ENCODE data around the gene DEAF1. TPM values are rescaled to one million over a fixed set of nuclear protein-coding genes. Genes with fewer than 3 reads are reported as not detected.
A peak's percentile ranks its signal among the peaks of the same experiment; 100 is the strongest.

DEAF1 gene
- total and polyA plus RNA-seq, 2 of the 13 experiments (the other 11 are each of a cell fraction or from before 2014, with no cell fraction given): 22.3 to 29.6 TPM

DNA sequence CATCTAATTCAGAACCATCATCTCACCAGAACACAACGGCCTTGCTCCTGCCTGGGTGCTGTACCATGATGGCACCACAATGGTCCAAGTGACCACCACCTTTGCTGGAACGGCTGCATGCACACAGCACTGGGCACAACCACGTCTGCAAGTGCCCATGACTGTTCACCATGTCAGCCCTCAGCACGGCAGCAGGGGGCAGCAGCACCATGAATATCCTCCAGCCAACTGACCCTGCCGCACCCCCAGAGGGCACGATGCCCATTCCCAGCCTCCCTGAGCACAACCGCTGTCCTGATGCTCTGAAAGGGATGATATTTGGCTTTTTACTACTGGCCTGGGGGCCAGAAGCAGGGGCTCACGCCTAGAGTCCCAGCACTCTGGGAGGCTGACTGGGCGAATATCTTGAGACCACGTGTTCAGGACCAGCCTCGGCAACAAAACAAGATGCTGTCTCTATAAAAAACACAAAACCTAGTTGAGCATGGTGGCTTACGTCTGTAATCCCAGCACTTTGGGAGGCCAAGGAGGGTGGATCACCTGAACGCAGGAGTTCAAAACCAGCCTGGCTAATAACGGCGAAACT, 32.2 kb downstream of the DEAF1 start (continued):
- TF ChIP-seq, protein P1, sequence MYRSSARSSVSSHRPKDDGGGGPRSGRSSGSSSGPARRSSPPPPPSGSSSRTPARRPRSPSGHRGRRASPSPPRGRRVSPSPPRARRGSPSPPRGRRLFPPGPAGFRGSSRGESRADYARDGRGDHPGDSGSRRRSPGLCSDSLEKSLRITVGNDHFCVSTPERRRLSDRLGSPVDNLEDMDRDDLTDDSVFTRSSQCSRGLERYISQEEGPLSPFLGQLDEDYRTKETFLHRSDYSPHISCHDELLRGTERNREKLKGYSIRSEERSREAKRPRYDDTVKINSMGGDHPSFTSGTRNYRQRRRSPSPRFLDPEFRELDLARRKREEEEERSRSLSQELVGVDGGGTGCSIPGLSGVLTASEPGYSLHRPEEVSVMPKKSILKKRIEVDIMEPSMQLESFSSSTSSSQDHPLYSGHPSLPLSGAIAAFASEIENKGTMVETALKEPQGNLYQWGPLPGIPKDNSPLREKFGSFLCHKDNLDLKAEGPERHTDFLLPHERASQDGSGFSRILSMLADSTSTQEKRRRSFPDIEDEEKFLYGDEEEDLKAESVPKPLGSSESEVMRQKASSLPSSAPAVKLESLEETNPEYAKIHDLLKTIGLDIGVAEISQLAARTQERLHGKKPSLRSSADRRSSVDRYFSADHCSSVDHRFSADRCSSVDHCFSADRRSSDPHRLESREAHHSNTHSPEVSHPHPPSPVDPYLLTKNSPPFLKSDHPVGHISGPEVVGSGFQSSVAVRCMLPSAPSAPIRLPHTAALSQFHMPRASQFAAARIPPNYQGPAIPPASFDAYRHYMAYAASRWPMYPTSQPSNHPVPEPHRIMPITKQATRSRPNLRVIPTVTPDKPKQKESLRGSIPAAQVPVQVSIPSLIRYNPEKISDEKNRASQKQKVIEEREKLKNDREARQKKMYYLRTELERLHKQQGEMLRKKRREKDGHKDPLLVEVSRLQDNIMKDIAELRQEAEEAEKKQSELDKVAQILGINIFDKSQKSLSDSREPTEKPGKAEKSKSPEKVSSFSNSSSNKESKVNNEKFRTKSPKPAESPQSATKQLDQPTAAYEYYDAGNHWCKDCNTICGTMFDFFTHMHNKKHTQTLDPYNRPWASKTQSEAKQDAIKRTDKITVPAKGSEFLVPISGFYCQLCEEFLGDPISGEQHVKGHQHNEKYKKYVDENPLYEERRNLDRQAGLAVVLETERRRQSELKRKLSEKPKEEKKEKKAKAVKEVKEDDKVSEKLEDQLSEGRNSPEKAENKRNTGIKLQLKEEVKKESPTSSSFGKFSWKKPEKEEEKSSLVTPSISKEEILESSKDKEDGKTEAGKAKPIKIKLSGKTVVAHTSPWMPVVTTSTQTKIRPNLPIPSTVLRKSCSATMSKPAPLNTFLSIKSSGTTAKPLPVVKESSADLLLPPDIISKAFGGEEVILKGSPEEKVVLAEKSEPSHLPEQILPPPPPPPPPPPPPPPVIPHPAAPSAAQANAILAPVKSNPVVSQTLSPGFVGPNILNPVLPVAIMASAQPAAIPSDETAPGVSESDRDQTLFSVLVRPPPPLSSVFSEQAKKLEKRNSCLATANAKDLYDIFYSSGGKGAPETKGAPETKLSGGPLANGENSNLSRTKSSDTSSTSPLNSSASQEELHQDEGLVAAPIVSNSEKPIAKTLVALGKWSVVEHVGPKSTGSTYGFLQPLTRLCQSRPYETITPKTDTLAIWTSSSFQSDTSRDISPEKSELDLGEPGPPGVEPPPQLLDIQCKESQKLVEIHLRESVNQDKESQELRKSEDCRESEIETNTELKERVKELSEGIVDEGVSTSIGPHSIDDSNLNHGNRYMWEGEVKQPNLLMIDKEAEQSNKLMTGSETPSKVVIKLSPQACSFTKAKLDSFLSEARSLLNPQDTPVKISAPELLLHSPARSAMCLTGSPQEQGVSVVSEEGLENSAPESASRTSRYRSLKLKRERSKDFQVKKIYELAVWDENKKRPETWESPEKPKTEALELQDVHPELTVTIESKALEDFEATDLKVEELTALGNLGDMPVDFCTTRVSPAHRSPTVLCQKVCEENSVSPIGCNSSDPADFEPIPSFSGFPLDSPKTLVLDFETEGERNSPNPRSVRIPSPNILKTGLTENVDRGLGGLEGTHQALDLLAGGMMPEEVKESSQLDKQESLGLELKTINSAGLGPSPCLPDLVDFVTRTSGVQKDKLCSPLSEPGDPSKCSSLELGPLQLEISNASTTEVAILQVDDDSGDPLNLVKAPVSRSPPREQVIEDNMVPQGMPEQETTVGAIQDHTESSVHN (CRISPR knock-in tag; IDR thresholded peaks at IDR 0.05): no peak
- TF ChIP-seq ELF1 (CRISPR knock-in tag; IDR thresholded peaks at IDR 0.05): no peak
- TF ChIP-seq FOXK2 (IDR thresholded peaks at IDR 0.05): no peak
- peak; percentile 28; the same call in 1 of the 2 replicates for TF ChIP-seq SALL1 (CRISPR knock-in tag; IDR thresholded peaks at IDR 0.05)
- TF ChIP-seq ZNF496 (CRISPR knock-in tag; IDR thresholded peaks at IDR 0.05; ENCODE audit: insufficient replicate concordance): no peak
- TF ChIP-seq ZNF761 (CRISPR knock-in tag; conservative IDR thresholded peaks at IDR 0.05): no peak
- TF ChIP-seq BRD4 (CRISPR knock-in tag; IDR thresholded peaks at IDR 0.05): no peak
- TF ChIP-seq, protein P2, sequence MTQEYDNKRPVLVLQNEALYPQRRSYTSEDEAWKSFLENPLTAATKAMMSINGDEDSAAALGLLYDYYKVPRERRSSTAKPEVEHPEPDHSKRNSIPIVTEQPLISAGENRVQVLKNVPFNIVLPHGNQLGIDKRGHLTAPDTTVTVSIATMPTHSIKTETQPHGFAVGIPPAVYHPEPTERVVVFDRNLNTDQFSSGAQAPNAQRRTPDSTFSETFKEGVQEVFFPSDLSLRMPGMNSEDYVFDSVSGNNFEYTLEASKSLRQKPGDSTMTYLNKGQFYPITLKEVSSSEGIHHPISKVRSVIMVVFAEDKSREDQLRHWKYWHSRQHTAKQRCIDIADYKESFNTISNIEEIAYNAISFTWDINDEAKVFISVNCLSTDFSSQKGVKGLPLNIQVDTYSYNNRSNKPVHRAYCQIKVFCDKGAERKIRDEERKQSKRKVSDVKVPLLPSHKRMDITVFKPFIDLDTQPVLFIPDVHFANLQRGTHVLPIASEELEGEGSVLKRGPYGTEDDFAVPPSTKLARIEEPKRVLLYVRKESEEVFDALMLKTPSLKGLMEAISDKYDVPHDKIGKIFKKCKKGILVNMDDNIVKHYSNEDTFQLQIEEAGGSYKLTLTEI (CRISPR knock-in tag; conservative IDR thresholded peaks at IDR 0.05): no peak
- TF ChIP-seq, protein P3, sequence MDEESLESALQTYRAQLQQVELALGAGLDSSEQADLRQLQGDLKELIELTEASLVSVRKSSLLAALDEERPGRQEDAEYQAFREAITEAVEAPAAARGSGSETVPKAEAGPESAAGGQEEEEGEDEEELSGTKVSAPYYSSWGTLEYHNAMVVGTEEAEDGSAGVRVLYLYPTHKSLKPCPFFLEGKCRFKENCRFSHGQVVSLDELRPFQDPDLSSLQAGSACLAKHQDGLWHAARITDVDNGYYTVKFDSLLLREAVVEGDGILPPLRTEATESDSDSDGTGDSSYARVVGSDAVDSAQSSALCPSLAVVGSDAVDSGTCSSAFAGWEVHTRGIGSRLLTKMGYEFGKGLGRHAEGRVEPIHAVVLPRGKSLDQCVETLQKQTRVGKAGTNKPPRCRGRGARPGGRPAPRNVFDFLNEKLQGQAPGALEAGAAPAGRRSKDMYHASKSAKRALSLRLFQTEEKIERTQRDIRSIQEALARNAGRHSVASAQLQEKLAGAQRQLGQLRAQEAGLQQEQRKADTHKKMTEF (CRISPR knock-in tag; IDR thresholded peaks at IDR 0.05): 0 out of 2 replicates have a peak, but pooled peaks have one; percentile 23
- TF ChIP-seq ZNF501 (CRISPR knock-in tag; IDR thresholded peaks at IDR 0.05): peak; percentile 54; the same call in 1 of the 2 replicates
- no peak for TF ChIP-seq ZNF720 (CRISPR knock-in tag; IDR thresholded peaks at IDR 0.05)
- TF ChIP-seq CBFB (CRISPR knock-in tag; IDR thresholded peaks at IDR 0.05): no peak
- no peak for TF ChIP-seq ZNF576 (CRISPR knock-in tag; IDR thresholded peaks at IDR 0.05)
- TF ChIP-seq MIER2 (CRISPR knock-in tag; IDR thresholded peaks at IDR 0.05): no peak
